WTC11 (cell line): Measurements from ENCODE around the gene CEBPA. TPM values are rescaled to one million over a fixed set of nuclear protein-coding genes. Genes with fewer than 3 reads are reported as not detected.

Experiments used
- ATAC-seq: fragments of 200-7000 bp; cut with Tn5 transposase; 2 replicates; pipeline ENCODE4 v1.10.0; 2021; ENCODE audit warnings: mild to moderate bottlenecking, moderate library complexity
- CTCF ChIA-PET: fragments of 300-600 bp; sonication (Branson Sonifier 250); formaldehyde crosslinking; loops from one replicate; lab custom pipeline; 2021; ENCODE audit warnings: antibody characterized with exemption; lab: Charles Lee
- POLR2A ChIA-PET: fragments of 350-600 bp; sonication (Branson Sonifier 250); formaldehyde crosslinking; loops from one replicate; lab custom pipeline; 2021; ENCODE audit warnings: antibody characterized with exemption; lab: Charles Lee
- DNase-seq: peaks from one replicate; pipeline ENCODE4 v3.0.0; 2021; ENCODE audit warnings: low spot score
- H3K27ac Mint-ChIP-seq: 2 replicates; pipeline ENCODE4 v1.8.0; 2021; ENCODE audit warnings: mixed read lengths
- H3K27me3 Mint-ChIP-seq: 2 replicates; pipeline ENCODE4 v1.8.0; 2021; ENCODE audit warnings: low read depth, mild to moderate bottlenecking, moderate library complexity, mixed read lengths
- H3K36me3 Mint-ChIP-seq: 2 replicates; pipeline ENCODE4 v1.8.0; 2021; ENCODE audit warnings: mixed read lengths
- H3K4me1 Mint-ChIP-seq: 2 replicates; pipeline ENCODE4 v1.8.0; 2022; ENCODE audit warnings: mixed read lengths
- H3K4me3 Mint-ChIP-seq: 2 replicates; pipeline ENCODE4 v1.8.0; 2021; ENCODE audit warnings: mild to moderate bottlenecking, moderate library complexity, mixed read lengths
- H3K9me3 Mint-ChIP-seq: 2 replicates; pipeline ENCODE4 v1.8.0; 2021; ENCODE audit warnings: mixed read lengths
- EMX1 ChIP-seq: fragments of 250-450 bp; sonication (Bioruptor Pico); IDR thresholded peaks from 2 replicates; pipeline ENCODE4 v1.8.0; 2021; ENCODE audit warnings: mild to moderate bottlenecking
- FOXJ3 ChIP-seq: sonication (generic); formaldehyde crosslinking; IDR thresholded peaks from 2 replicates; pipeline ENCODE4 v1.9.0; 2021; ENCODE audit warnings: missing genetic modification reagents, mild to moderate bottlenecking, borderline replicate concordance
- FOXP1 ChIP-seq: sonication (generic); formaldehyde crosslinking; IDR thresholded peaks from 2 replicates; pipeline ENCODE4 v1.8.0; 2022; ENCODE audit warnings: missing genetic modification reagents, mild to moderate bottlenecking, moderate library complexity, borderline replicate concordance
- GRHL2 ChIP-seq: fragments of 250-450 bp; sonication (Bioruptor Pico); IDR thresholded peaks from 2 replicates; pipeline ENCODE4 v1.8.0; 2022; ENCODE audit warnings: mild to moderate bottlenecking, moderate library complexity; ENCODE audit not compliant: insufficient replicate concordance, severe bottlenecking
- IRF1 ChIP-seq: sonication (generic); formaldehyde crosslinking; IDR thresholded peaks from 2 replicates; pipeline ENCODE4 v1.8.0; 2023; ENCODE audit warnings: missing genetic modification reagents
- JUN ChIP-seq: sonication (generic); formaldehyde crosslinking; IDR thresholded peaks from 2 replicates; pipeline ENCODE4 v1.8.0; 2023; ENCODE audit warnings: mild to moderate bottlenecking, missing genetic modification reagents
- KAT7 ChIP-seq: sonication (generic); formaldehyde crosslinking; IDR thresholded peaks from 2 replicates; pipeline ENCODE4 v1.8.1; 2023; ENCODE audit warnings: missing genetic modification reagents, mild to moderate bottlenecking, borderline replicate concordance
- MAX ChIP-seq: sonication (generic); formaldehyde crosslinking; IDR thresholded peaks from 2 replicates; pipeline ENCODE4 v1.8.0; 2022; ENCODE audit warnings: mild to moderate bottlenecking, missing genetic modification reagents
- MXD4 ChIP-seq: fragments of 250-450 bp; sonication (Bioruptor Pico); IDR thresholded peaks from 2 replicates; pipeline ENCODE4 v1.8.0; 2021; ENCODE audit warnings: mild to moderate bottlenecking, moderate library complexity, borderline replicate concordance
- NFYB ChIP-seq: sonication (generic); formaldehyde crosslinking; conservative IDR thresholded peaks from 2 replicates; pipeline ENCODE4 v1.8.0; 2022; ENCODE audit warnings: low read depth, missing genetic modification reagents
- NR2C2 ChIP-seq: sonication (generic); formaldehyde crosslinking; IDR thresholded peaks from 2 replicates; pipeline ENCODE4 v1.8.0; 2022; ENCODE audit warnings: mild to moderate bottlenecking, missing genetic modification reagents
- NR3C1 ChIP-seq: sonication (generic); formaldehyde crosslinking; conservative IDR thresholded peaks from 2 replicates; pipeline ENCODE4 v1.8.1; 2023; ENCODE audit warnings: low read depth, mild to moderate bottlenecking, missing genetic modification reagents
- OVOL2 ChIP-seq: fragments of 250-450 bp; sonication (Bioruptor Pico); IDR thresholded peaks from 2 replicates; pipeline ENCODE4 v1.9.0; 2021; ENCODE audit warnings: mild to moderate bottlenecking, borderline replicate concordance
- STAT6 ChIP-seq: sonication (generic); formaldehyde crosslinking; conservative IDR thresholded peaks from 2 replicates; pipeline ENCODE4 v1.8.1; 2023; ENCODE audit warnings: mild to moderate bottlenecking, low read depth, missing genetic modification reagents, moderate library complexity
- TEAD1 ChIP-seq: sonication (generic); formaldehyde crosslinking; IDR thresholded peaks from 2 replicates; pipeline ENCODE4 v1.8.0; 2022; ENCODE audit warnings: mild to moderate bottlenecking, missing genetic modification reagents
- TEAD4 ChIP-seq: sonication (generic); formaldehyde crosslinking; IDR thresholded peaks from 2 replicates; pipeline ENCODE4 v1.8.0; 2022; ENCODE audit warnings: mild to moderate bottlenecking, missing genetic modification reagents
- ZBTB43 ChIP-seq: sonication (generic); formaldehyde crosslinking; IDR thresholded peaks from 2 replicates; pipeline ENCODE4 v1.8.1; 2023; ENCODE audit warnings: mild to moderate bottlenecking, missing genetic modification reagents
- ZNF121 ChIP-seq: sonication (generic); formaldehyde crosslinking; IDR thresholded peaks from 2 replicates; pipeline ENCODE4 v1.8.0; 2023; ENCODE audit warnings: missing genetic modification reagents
- ZNF219 ChIP-seq: sonication (generic); formaldehyde crosslinking; IDR thresholded peaks from 2 replicates; pipeline ENCODE4 v1.8.0; 2023; ENCODE audit warnings: missing genetic modification reagents, mild to moderate bottlenecking, borderline replicate concordance
- ZNF317 ChIP-seq: sonication (generic); formaldehyde crosslinking; IDR thresholded peaks from 2 replicates; pipeline ENCODE4 v1.8.1; 2023; ENCODE audit warnings: low read depth, mild to moderate bottlenecking, moderate library complexity, missing genetic modification reagents, borderline replicate concordance
- total RNA-seq: library from RNA; stranded (reverse); gene quantifications from 3 replicates; pipeline ENCODE4 v1.2.3, GENCODE V29; 2021

Gene CEBPA
- total RNA-seq, 1 experiment from 2014 or later, result 5.6 TPM

GRCh38 chr19:33339016-33339984 lies 37.0 kb upstream of the CEBPA start (continued):
- no peak for TF ChIP-seq MAX (CRISPR knock-in tag)

GRCh38 chr19:33335446-33335845 lies 33.1 kb upstream of the CEBPA start:
- POLR2A ChIA-PET, result no interaction called here
- no peaks in the 10 kb centered on the region for H3K36me3 Mint-ChIP-seq
- no peak overlapping the region for H3K27ac Mint-ChIP-seq
- no peak for TF ChIP-seq GRHL2 (CRISPR knock-in tag)
- no peak for TF ChIP-seq MXD4 (CRISPR knock-in tag)
- TF ChIP-seq ZBTB43 (CRISPR knock-in tag), result no peak
- no peak for TF ChIP-seq JUN
- TF ChIP-seq NFYB (CRISPR knock-in tag), result no peak
- TF ChIP-seq TEAD4 (CRISPR knock-in tag), result no peak
- TF ChIP-seq STAT6, result no peak
- TF ChIP-seq FOXP1, result no peak
- TF ChIP-seq ZNF317 (CRISPR knock-in tag), result no peak
- TF ChIP-seq ZNF219 (CRISPR knock-in tag), result no peak
- TF ChIP-seq NR2C2 (CRISPR knock-in tag), result no peak
- no peak for TF ChIP-seq ZNF121 (CRISPR knock-in tag)
- TF ChIP-seq IRF1 (CRISPR knock-in tag), result no peak
- TF ChIP-seq TEAD1 (CRISPR knock-in tag), result no peak
- no peak for TF ChIP-seq KAT7 (CRISPR knock-in tag)
- TF ChIP-seq NR3C1, result no peak
- TF ChIP-seq OVOL2 (CRISPR knock-in tag), result no peak
- TF ChIP-seq FOXJ3 (CRISPR knock-in tag), result no peak
- no peak for TF ChIP-seq EMX1 (CRISPR knock-in tag)
- TF ChIP-seq, all 79 proteins: peak for 0
- CTCF ChIA-PET, result interaction anchor here (1.4 kb wide), 1 partner anchor 63 kb away, joined by 4 read pairs; no protein-coding TSS in a partner anchor
- DNase-seq, result no peak
- Mint-ChIP-seq H3K27me3 (no peaks in the 10 kb centered on the region; the same call in 1 of the 2 replicates), H3K9me3 (peaks cover 9% of the 10 kb centered on the region), H3K4me3 (no peak overlapping the region), H3K4me1 (no peaks in the 10 kb centered on the region)
- no peak for ATAC-seq
